NB4 (cell line): Measurements from ENCODE around the gene TOP3B.

ENCODE experiments used
- CTCF ChIP-seq: IDR thresholded peaks from one replicate; pipeline ENCODE4 v1.5.1; 2012; ENCODE audit warnings: low read depth, low read length
- MAX ChIP-seq: IDR thresholded peaks from 2 replicates; pipeline ENCODE4 v1.6.1; 2011; ENCODE audit warnings: low read depth, low read length
- MYC ChIP-seq: IDR thresholded peaks from 2 replicates; pipeline ENCODE4 v1.6.1; 2011; ENCODE audit warnings: low read depth, low read length

- no peak for TF ChIP-seq CTCF
- no peak for TF ChIP-seq MAX
- TF ChIP-seq MYC, result no peak
Observed at GRCh38 chr22:21907638-21908522, 74.7 kb downstream of the TOP3B start.
